Uterus (tissue), 4 donors: ENCODE measurements around the gene WDR46. TPM values are rescaled to one million over a fixed set of nuclear protein-coding genes. Genes with fewer than 3 reads are reported as not detected.
"Not testable (repeated sequence)": the region's sequence is repeated elsewhere in the genome, so short reads cannot be mapped to it uniquely, and the experiment has no call there.

Source experiments
- DNase-seq, 2 donors: peaks; one replicate each; pipeline ENCODE4 v3.0.0-alpha.2; 2019 to 2020
- H3K27ac ChIP-seq, 2 donors: fragments of 200-600 bp; sonication (generic); 1 replicate in 1 of 2; 2 replicates in 1 of 2; pipeline ENCODE4 v1.5.1; 2016 to 2018
- H3K27me3 ChIP-seq, 2 donors: fragments of 200-600 bp; sonication (generic); one replicate each; pipeline ENCODE4 v1.5.1; 2018 to 2019; ENCODE audit warnings: control low read depth in 1 of 2
- H3K36me3 ChIP-seq, 2 donors: fragments of 200-600 bp; sonication (generic); one replicate each; pipeline ENCODE4 v1.5.1; 2019; ENCODE audit warnings: control low read depth in 1 of 2
- H3K4me1 ChIP-seq, 2 donors: fragments of 200-600 bp; sonication (generic); one replicate each; pipeline ENCODE4 v1.5.1; 2018 to 2019; ENCODE audit warnings: control low read depth in 1 of 2
- H3K4me3 ChIP-seq, 2 donors: fragments of 200-600 bp; sonication (generic); 1 replicate in 1 of 2; 2 replicates in 1 of 2; pipeline ENCODE4 v1.5.1; 2018 to 2019; ENCODE audit warnings: mild to moderate bottlenecking in 1 of 2
- H3K9me3 ChIP-seq, 2 donors: fragments of 200-600 bp; sonication (generic); one replicate each; pipeline ENCODE4 v1.5.1; 2019; ENCODE audit warnings: control low read depth in 1 of 2
- CTCF ChIP-seq, 4 experiments: fragments of 200-600 bp in 2 of 4; fragments of 450-650 bp in 2 of 4; sonication (generic) in 2 of 4; IDR thresholded peaks; one replicate each; pipeline ENCODE4 v1.5.1; 2016 to 2019; ENCODE audit warnings: antibody characterized with exemption in 4 of 4, mild to moderate bottlenecking in 2 of 4, moderate library complexity in 1 of 4
- POLR2A ChIP-seq, 2 donors: fragments of 450-650 bp; IDR thresholded peaks; one replicate each; pipeline ENCODE4 v1.6.1; 2016; ENCODE audit warnings: antibody characterized with exemption in 2 of 2, mild to moderate bottlenecking in 1 of 2, moderate library complexity in 1 of 2
- intact Hi-C: fragments of 100-400 bp; cut with DNase I; formaldehyde crosslinking; loops from one replicate; pipeline ENCODE4 v1.15.1; 2023; ENCODE audit warnings: low total_unique reads
- total RNA-seq, 4 donors: library from RNA; depleted of rRNA in 3 of 4; stranded (reverse); fragments of >200 nt in 3 of 4; gene quantifications; one replicate each; pipeline versions ENCODE4 v1.1.0 to v1.2.4, GENCODE V29; 2014 to 2023
- donor health status: DM: yes; HTN: yes; CAD: no.

Gene WDR46
- total RNA-seq, 4 donors from 2014 or later: 17.9 to 60.3 (median 31.7) TPM

GRCh38 chr6:33289784-33290315 lies 811 bp upstream of the WDR46 start:
- Histone ChIP-seq H3K4me1 (peaks cover 9 to 20% of the 10 kb centered on the region in 2 donors), H3K4me3 (peak overlapping the region; percentile 80 to 92), H3K36me3 (no peaks in the 10 kb centered on the region), H3K27me3 (no peaks in the 10 kb centered on the region), H3K9me3 (no peaks in the 10 kb centered on the region), H3K27ac (peak overlapping the region; percentile 81 to 87)
- intact Hi-C loops: loop anchor here (10.0 kb wide), 2 partner anchors 85 to 135 kb away; partner anchors contain the start of genes HSD17B8, RING1, RXRB and SLC39A7
- no peak for DNase-seq
- TF ChIP-seq POLR2A (IDR thresholded peaks at IDR 0.05) (no peak), CTCF (IDR thresholded peaks at IDR 0.05) (no peak)

- Histone ChIP-seq H3K36me3 (no peaks in the 10 kb centered on the region), H3K4me3 (peak overlapping the region; percentile 80 to 92), H3K4me1 (peaks cover 9 to 20% of the 10 kb centered on the region in 2 donors), H3K27me3 (no peaks in the 10 kb centered on the region), H3K9me3 (no peaks in the 10 kb centered on the region), H3K27ac (peak overlapping the region; percentile 81 to 87)
- TF ChIP-seq POLR2A (IDR thresholded peaks at IDR 0.05): no peak
- TF ChIP-seq CTCF (IDR thresholded peaks at IDR 0.05): no peak
- intact Hi-C loops: no loop called here
- DNase-seq: no peak
These were observed 708 bp downstream of the WDR46 start for GRCh38 chr6:33288141-33288920.

- Histone ChIP-seq H3K27me3 (no peaks in the 10 kb centered on the region), H3K4me1 (peaks cover 9 to 20% of the 10 kb centered on the region in 2 donors), H3K36me3 (no peaks in the 10 kb centered on the region), H3K27ac (no peak overlapping the region), H3K9me3 (no peaks in the 10 kb centered on the region), H3K4me3 (no peak overlapping the region)
- intact Hi-C loops: no loop called here
- no peak for DNase-seq
- TF ChIP-seq POLR2A (IDR thresholded peaks at IDR 0.05) (no peak), CTCF (IDR thresholded peaks at IDR 0.05) (no peak)
These were observed 1.8 kb downstream of the WDR46 start for GRCh38 chr6:33286946-33287914.

GRCh38 chr6:33285214-33285613 lies 3.8 kb downstream of the WDR46 start:
- H3K27ac ChIP-seq, H3K36me3 ChIP-seq, H3K27me3 ChIP-seq, DNase-seq, H3K4me3 ChIP-seq, H3K9me3 ChIP-seq, intact Hi-C loops: not testable (repeated sequence)
- H3K4me1 ChIP-seq: peaks cover 6 to 15% of the 10 kb centered on the region in 2 donors

- Histone ChIP-seq H3K27ac (no peak overlapping the region), H3K36me3 (no peaks in the 10 kb centered on the region), H3K9me3 (no peaks in the 10 kb centered on the region), H3K4me1 (peaks cover 0 to 5% of the 10 kb centered on the region in 2 donors), H3K4me3 (no peak overlapping the region), H3K27me3 (no peaks in the 10 kb centered on the region)
- intact Hi-C loops: no loop called here
- no peak for TF ChIP-seq POLR2A (IDR thresholded peaks at IDR 0.05)
- no peak for TF ChIP-seq CTCF (IDR thresholded peaks at IDR 0.05)
- no peak for DNase-seq
These were observed 8.5 kb downstream of the WDR46 start for GRCh38 chr6:33280539-33280938.
